Keratinocyte (primary cell): ENCODE results near the gene GLDN.

Source experiments
- CTCF ChIP-seq, 3 experiments: IDR thresholded peaks in 1 of 3; conservative IDR thresholded peaks in 1 of 3; optimal IDR thresholded peaks in 1 of 3; 2 replicates in 2 of 3; 3 replicates in 1 of 3; pipeline versions ENCODE3 to v1.5.1; 2011; ENCODE audit warnings: low read length in 3 of 3, mild to moderate bottlenecking in 3 of 3, moderate library complexity in 2 of 3, control low read depth in 1 of 3, inconsistent platforms in 1 of 3; ENCODE audit not compliant: insufficient read depth in 2 of 3; ENCODE audit errors: extremely low read depth in 1 of 3
- EZH2 ChIP-seq: IDR thresholded peaks from one replicate; pipeline ENCODE4 v1.6.1; 2012; ENCODE audit warnings: inconsistent platforms, mild to moderate bottlenecking, low read length, moderate library complexity

DNA sequence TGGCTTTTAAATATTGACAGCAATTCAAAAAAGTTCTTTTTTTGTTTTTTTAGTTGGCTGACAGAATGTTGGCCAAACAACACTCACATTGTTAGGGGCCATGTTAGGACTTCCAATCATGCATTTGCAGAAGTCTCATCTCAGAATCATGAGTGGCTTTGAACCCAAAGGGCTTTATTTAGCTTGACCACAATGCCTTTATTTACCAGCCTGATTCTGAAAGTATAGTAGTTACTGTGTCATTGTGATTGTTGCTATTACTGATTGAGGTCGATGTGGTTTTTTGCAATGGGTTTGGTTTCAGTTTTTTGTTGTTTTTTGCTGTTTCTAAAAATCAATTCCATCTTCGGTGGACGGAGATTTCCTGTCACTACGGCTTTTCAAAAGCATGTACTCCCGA, 7.2 kb downstream of the GLDN start:
- TF ChIP-seq CTCF (optimal IDR thresholded peaks at IDR 0.05 in 1 of 3, IDR thresholded peaks at IDR 0.05 in 1 of 3, conservative IDR thresholded peaks at IDR 0.05 in 1 of 3; ENCODE audit: extremely low read depth in 1 of 3, insufficient read depth in 2 of 3, low read length in 3 of 3): no peak
- TF ChIP-seq EZH2: no peak
